AG04450 (cell line): Measurements from ENCODE around the gene PER2. TPM values are rescaled to one million over a fixed set of nuclear protein-coding genes. Genes with fewer than 3 reads are reported as not detected.

Source experiments
- CTCF ChIA-PET: fragments of 300-600, 350-600 bp; formaldehyde crosslinking; extraction: SDS; loops from one replicate; lab custom pipeline; 2022; ENCODE audit warnings: antibody characterized with exemption, inconsistent platforms; lab: Charles Lee
- POLR2A ChIA-PET: fragments of 350-600 bp; formaldehyde crosslinking; extraction: SDS; loops from one replicate; lab custom pipeline; 2021; ENCODE audit warnings: antibody characterized with exemption, inconsistent platforms; lab: Yijun Ruan, JAX
- DNase-seq: peaks from one replicate; pipeline ENCODE4 v3.0.0-alpha.2; 2011; ENCODE audit warnings: low read depth, low spot score
- H3K27ac ChIP-seq: one replicate; pipeline ENCODE4 v1.5.1; 2012; ENCODE audit warnings: low read depth, low read length, control low read depth
- H3K27me3 ChIP-seq: one replicate; pipeline ENCODE4 v1.6.0; 2012; ENCODE audit warnings: low read length; ENCODE audit not compliant: control insufficient read depth, insufficient read depth
- H3K4me3 ChIP-seq: 2 replicates; pipeline ENCODE4 v1.5.1; 2011; ENCODE audit warnings: mild to moderate bottlenecking, low read depth, low read length, control low read depth
- H3K9me3 ChIP-seq: 2 replicates; pipeline ENCODE4 v1.5.1; 2012; ENCODE audit warnings: low read length; ENCODE audit not compliant: control insufficient read depth, insufficient read depth
- polyA plus RNA-seq: library from polyadenylated mRNA; depleted of rRNA; stranded (reverse); fragments of >200 nt; gene quantifications from 2 replicates; pipeline ENCODE4 v1.2.3, GENCODE V29; 2011
- TF ChIP-seq, protein P1 (sequence below): IDR thresholded peaks from 2 replicates; pipeline ENCODE4 v1.5.1; 2011; ENCODE audit warnings: low read depth, low read length, control low read depth, inconsistent platforms

PER2 gene
- polyA plus RNA-seq, 1 experiment = 1.9 TPM

DNA sequence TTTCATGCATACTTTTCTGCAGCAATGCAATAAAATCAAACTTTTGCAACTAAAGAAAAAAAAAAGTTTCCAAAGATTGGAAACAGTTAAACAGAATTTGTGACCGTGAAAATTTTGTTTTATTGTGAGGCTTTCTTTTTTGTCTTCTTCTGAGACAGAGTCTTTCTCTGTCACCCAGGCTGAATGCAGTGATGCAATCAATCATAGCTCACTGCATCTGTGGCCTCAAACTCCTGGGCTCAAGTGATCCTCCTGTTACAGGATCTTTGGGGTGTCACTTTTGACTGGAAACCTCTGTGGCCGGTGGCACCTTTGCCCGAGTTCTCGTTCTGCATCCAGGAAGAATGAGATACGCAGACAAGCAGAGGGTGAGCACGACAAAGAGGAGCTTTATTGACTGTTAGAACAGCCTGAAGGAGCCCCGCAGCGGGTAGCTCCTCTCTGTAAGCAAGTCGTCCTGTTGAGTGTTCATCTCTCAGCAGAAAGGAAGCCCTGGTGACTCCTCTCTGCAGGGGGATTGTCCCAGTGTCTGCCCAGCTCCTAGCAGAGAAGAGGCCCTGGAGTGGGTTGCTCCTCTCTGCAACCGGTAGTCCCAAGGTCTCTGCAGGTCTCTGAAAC, 68.0 kb downstream of the PER2 start:
- TF ChIP-seq, protein P1, sequence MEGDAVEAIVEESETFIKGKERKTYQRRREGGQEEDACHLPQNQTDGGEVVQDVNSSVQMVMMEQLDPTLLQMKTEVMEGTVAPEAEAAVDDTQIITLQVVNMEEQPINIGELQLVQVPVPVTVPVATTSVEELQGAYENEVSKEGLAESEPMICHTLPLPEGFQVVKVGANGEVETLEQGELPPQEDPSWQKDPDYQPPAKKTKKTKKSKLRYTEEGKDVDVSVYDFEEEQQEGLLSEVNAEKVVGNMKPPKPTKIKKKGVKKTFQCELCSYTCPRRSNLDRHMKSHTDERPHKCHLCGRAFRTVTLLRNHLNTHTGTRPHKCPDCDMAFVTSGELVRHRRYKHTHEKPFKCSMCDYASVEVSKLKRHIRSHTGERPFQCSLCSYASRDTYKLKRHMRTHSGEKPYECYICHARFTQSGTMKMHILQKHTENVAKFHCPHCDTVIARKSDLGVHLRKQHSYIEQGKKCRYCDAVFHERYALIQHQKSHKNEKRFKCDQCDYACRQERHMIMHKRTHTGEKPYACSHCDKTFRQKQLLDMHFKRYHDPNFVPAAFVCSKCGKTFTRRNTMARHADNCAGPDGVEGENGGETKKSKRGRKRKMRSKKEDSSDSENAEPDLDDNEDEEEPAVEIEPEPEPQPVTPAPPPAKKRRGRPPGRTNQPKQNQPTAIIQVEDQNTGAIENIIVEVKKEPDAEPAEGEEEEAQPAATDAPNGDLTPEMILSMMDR = no peak
- ChIA-PET CTCF (no interaction called here), POLR2A (interaction anchor here (1.3 kb wide), 1 partner anchor 51 kb away, joined by 4 read pairs; no protein-coding TSS in a partner anchor)
- Histone ChIP-seq H3K27me3 (peaks cover 6% of the 10 kb centered on the region), H3K4me3 (no peak overlapping the region), H3K9me3 (no peaks in the 10 kb centered on the region), H3K27ac (no peak overlapping the region)
- DNase-seq = no peak

DNA sequence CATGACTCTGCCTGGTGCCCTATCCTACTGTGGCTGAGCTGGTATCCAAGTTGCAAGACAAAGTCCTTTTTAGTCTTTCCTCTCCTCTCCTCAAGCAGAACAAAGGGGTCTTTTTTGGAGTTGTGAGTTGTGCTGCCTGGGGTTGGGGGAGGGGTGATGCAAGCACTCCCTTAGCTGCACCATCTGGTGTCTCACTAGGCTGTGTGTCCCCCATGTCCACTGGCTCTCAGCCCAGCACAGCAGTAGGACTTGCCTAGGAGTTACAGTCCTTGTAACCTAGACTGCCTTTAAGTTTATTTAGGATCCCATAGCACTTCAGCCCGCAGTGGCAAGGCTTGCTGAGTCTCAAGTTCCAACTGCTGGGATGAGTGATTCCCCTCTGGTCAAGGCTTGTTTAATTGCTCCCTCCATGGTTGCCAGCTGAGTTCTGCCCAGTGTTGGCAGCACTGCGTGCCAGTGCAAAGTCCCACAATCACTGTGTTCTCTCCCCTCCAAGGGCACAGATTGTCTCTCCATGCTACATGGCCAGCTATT, 71.7 kb downstream of the PER2 start:
- peaks cover 15% of the 10 kb centered on the region for H3K27me3 ChIP-seq
- H3K27ac ChIP-seq = no peak overlapping the region
- no peak overlapping the region for H3K4me3 ChIP-seq
- no peaks in the 10 kb centered on the region for H3K9me3 ChIP-seq
- TF ChIP-seq, protein P1 = no peak
- POLR2A ChIA-PET = no interaction called here
- DNase-seq = no peak
- CTCF ChIA-PET = no interaction called here

DNA sequence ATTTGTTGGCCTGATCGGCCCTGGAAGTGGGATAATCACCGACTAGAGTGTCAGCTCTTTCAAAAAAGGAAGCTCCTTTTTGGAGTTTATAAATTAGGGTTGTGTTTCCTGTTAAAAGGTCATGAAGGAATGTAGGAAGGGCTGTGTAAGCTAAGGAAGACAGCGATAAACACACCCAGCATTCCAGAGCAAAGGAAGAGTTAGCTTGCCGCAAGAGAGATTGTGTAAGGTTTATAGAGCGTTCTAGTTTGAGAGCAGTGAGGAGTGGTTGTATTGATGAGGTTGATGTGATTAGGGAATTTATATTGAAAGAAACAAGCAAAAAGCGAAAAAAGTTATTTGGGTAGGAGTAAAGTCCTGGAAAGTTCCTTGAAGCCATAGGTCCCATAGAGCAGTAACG, 81.4 kb downstream of the PER2 start:
- POLR2A ChIA-PET = no interaction called here
- DNase-seq = no peak
- H3K9me3 ChIP-seq = no peaks in the 10 kb centered on the region
- no peak overlapping the region for H3K27ac ChIP-seq
- peaks cover 26% of the 10 kb centered on the region for H3K27me3 ChIP-seq
- TF ChIP-seq, protein P1 = no peak
- CTCF ChIA-PET = interaction anchor here (0.8 kb wide), 1 partner anchor 56 kb away, joined by 5 read pairs; no protein-coding TSS in a partner anchor
- H3K4me3 ChIP-seq = no peak overlapping the region

DNA sequence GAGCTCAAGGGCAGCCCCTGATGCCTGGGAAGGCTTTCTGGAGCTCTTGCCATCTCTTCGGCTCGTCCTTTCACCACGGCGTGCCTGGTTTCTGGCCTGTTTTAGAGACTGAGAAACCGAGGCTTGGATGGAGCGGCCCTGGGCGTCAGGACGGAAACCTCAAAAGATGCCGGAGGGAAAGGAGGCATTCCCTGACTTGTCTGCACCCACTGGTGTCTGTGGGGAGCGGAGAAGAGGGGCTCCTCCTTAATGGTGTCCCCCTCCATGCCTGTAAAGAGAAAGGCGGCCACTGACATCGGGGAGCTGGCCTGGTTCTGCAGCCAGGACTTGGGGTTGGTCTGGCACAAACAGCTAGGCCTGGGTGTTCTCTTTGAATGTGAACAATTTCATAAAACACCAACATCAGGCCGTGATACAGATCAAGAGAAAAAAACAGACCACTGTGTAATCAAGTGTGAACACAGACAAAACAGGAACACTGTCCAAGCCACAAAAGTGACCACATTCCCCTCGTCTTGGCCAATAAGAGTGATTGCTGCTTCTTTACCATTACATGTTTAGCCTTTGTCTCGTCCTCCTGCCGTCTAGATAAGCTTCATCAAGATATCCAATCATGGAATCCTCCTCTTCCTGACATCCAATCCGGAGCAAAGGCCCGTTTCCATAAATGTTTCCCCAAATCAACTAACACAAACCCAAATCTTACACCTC, 84.3 kb downstream of the PER2 start:
- TF ChIP-seq, protein P1 = no peak
- DNase-seq = no peak
- H3K4me3 ChIP-seq = peak overlapping the region; percentile 45
- peak overlapping the region; percentile 22 for H3K27ac ChIP-seq
- ChIA-PET CTCF (no interaction called here), POLR2A (interaction anchor here (2.5 to 3.1 kb wide), 2 partner anchors 34 to 143 kb away, joined by 6 to 14 read pairs; partner anchors contain the start of gene SCLY)
- peaks cover 9% of the 10 kb centered on the region for H3K27me3 ChIP-seq
- no peaks in the 10 kb centered on the region for H3K9me3 ChIP-seq
